Measurements from ENCODE around the gene RFFL.

- TF ChIP-seq POLR2A (IDR thresholded peaks at IDR 0.05) (no peak), CTCF (IDR thresholded peaks at IDR 0.05) (no peak)
Observed at GRCh38 chr17:35016369-35016768, 47.1 kb downstream of the RFFL start.
